GM04504 (cell line): ENCODE measurements around the gene GIMD1.

ENCODE experiments used
- DNase-seq: peaks from one replicate; pipeline ENCODE4 v3.0.0-alpha.2; 2012; ENCODE audit warnings: low read depth

The GIMD1 gene

GRCh38 chr4:106312997-106313522, 55.5 kb downstream of the GIMD1 start:
- DNase-seq, result no peak

DNA sequence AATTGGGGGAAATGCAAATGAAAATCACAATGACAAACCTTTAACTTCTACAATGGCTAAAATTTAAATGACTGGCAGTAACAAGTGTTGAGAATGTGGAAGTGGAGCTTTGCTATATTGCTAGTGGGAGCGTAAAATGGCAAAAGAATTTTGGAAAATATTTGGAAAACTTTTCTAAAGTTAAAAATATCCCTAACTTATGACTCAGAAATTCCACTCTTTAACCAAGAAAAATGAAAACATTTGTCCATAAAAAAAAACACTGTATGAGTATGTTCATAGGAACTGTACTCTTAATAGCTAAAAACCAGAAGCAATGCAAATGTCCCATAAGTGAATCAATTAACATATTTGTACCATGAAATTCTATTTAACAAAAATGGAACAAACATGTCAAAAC, 56.2 kb downstream of the GIMD1 start:
- no peak for DNase-seq
